Stomach (tissue), 4 donors: Measurements from ENCODE around the gene ATXN3L.

ENCODE experiments used
- CTCF ChIP-seq, 7 experiments: fragments of 450-650 bp in 4 of 7; fragments of 200-600 bp in 3 of 7; sonication (generic) in 3 of 7; IDR thresholded peaks; one replicate each; pipeline ENCODE4 v1.5.1; 2016 to 2019; ENCODE audit warnings: antibody characterized with exemption in 7 of 7, control low read depth in 2 of 7, mild to moderate bottlenecking in 1 of 7
- POLR2A ChIP-seq, 4 donors: fragments of 450-650 bp; IDR thresholded peaks; one replicate each; pipeline ENCODE4 v1.6.1; 2016; ENCODE audit warnings: antibody characterized with exemption in 4 of 4, control low read depth in 2 of 4, mild to moderate bottlenecking in 1 of 4, moderate library complexity in 1 of 4
- POLR2AphosphoS5 ChIP-seq, 3 donors: sonication (generic); formaldehyde crosslinking; IDR thresholded peaks; one replicate each; pipeline ENCODE4 v1.6.1; 2016; ENCODE audit warnings: antibody characterized with exemption in 3 of 3

DNA sequence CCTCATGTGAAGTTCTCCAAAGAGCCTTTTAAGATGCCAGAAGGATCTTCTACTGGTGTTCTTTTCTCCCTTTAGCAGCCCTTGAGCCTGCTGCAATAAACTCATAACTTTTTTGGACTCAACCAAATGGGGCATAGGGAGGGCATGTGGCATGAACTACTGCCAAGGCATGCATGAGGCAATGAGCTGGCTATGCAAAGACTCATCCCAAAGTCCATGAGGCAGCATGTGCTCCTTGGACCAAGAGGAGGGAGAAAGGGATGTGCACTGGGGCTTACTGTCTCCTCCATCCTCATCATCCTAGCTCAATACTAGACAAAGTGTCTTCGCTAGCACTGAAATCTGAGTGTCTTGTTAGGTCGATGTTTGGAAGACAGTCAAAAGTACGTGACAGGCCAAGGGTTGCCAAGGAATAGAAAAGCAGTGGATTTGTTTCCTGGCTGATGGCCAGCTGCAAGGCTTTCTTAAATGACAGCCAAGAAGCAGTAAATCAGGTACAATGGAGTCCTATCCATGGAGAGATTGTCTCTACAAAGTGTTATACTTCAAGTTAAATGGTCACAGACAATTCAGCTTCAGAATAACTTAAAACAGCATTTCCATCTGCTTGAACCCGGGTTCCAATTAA is 44.5 kb upstream of the ATXN3L start:
- TF ChIP-seq POLR2A (IDR thresholded peaks at IDR 0.05) (no peak), CTCF (IDR thresholded peaks at IDR 0.05) (no peak), POLR2AphosphoS5 (IDR thresholded peaks at IDR 0.05) (no peak)
